ENCODE measurements around the gene EDA. TPM values are rescaled to one million over a fixed set of nuclear protein-coding genes. Genes with fewer than 3 reads are reported as not detected.
A peak's percentile ranks its signal among the peaks of the same experiment; 100 is the strongest.

EDA gene
- total and polyA plus RNA-seq, 12 donors, result 2.3 to 9.4 (median 5.2) TPM

- TF ChIP-seq CTCF (IDR thresholded peaks at IDR 0.05), result no peak
- intact Hi-C loops (cut with DNase I), result no loop called here
- peak in 1 of 8 donors; percentile 63 for ATAC-seq
Measured at GRCh38 chrX:69948276-69948797, 332.4 kb downstream of the EDA start.

DNA sequence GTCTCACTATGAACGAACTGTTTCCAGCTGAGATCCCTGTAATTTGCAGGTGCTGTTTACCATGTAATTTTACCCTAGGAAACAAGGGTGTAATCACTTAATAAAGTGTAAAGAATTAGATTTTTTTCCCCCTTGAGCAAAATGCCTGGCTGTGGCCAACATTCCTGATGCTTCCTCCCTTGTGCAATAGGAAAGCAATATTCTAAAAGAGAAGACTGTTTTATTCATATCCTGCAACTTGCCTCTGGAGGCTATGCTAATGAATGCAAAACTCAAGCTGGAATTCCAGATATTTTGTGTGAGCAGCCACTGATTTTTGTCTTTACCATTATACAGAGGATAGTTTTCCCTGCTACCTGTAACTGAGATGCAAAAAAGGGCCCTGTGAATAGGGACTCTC lies 335.8 kb downstream of the EDA start:
- Histone ChIP-seq H3K27me3 (no peaks in the 10 kb centered on the region), H3K4me3 (no peak overlapping the region), H3K36me3 (no peaks in the 10 kb centered on the region), H3K9me3 (no peaks in the 10 kb centered on the region), H3K27ac (no peak overlapping the region), H3K4me1 (no peaks in the 10 kb centered on the region)
- no peak for TF ChIP-seq CTCF (IDR thresholded peaks at IDR 0.05)
- ATAC-seq (no peak), DNase-seq (no peak)
- intact Hi-C loops (cut with DNase I), result no loop called here
- WGBS, 2 donors, result 77 to 82% methylated on average over 1 of the region's 1 CpG

More at GRCh38 chrX:69948276-69948797, 332.4 kb downstream of the EDA start:
- 42 to 47% methylated on average over 2 of the region's 2 CpGs for WGBS, 2 donors
- no peaks in the 10 kb centered on the region for H3K36me3 ChIP-seq
- no peak for DNase-seq
- H3K4me1 ChIP-seq, result no peaks in the 10 kb centered on the region
- H3K4me3 ChIP-seq, result no peak overlapping the region
- H3K27ac ChIP-seq, result no peak overlapping the region
- peaks cover 0 to 5% (median 0%) of the 10 kb centered on the region in 7 donors for H3K27me3 ChIP-seq
- H3K9me3 ChIP-seq, result peaks cover 0 to 5% (median 0%) of the 10 kb centered on the region in 11 donors

DNA sequence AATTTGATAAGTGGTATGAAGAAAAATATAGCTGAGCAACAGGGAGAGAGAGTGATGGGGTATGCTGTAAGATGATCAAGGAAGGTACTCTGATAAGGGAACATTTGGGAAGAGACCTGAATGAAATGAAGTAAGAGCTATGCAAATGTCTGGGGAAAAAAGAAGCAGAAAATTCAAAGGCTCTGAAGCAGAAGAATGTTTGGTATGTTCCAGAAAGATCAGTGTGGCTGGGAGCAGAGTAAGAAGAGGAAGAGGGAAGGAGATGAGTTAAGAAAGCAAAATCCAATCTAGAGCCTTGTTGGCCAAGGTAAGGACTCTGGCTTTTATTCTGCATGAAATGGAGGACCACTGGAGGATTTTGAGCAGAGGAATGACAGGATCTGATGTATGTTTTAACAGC lies 343.8 kb downstream of the EDA start:
- no peak overlapping the region for H3K27ac ChIP-seq
- DNase-seq (no peak), ATAC-seq (no peak)
- no peaks in the 10 kb centered on the region for H3K36me3 ChIP-seq
- H3K27me3 ChIP-seq, result no peaks in the 10 kb centered on the region
- H3K4me3 ChIP-seq, result no peak overlapping the region
- intact Hi-C loops (cut with DNase I), result no loop called here
- no peaks in the 10 kb centered on the region for H3K4me1 ChIP-seq
- no peak for TF ChIP-seq CTCF (IDR thresholded peaks at IDR 0.05)
- no peaks in the 10 kb centered on the region for H3K9me3 ChIP-seq

DNA sequence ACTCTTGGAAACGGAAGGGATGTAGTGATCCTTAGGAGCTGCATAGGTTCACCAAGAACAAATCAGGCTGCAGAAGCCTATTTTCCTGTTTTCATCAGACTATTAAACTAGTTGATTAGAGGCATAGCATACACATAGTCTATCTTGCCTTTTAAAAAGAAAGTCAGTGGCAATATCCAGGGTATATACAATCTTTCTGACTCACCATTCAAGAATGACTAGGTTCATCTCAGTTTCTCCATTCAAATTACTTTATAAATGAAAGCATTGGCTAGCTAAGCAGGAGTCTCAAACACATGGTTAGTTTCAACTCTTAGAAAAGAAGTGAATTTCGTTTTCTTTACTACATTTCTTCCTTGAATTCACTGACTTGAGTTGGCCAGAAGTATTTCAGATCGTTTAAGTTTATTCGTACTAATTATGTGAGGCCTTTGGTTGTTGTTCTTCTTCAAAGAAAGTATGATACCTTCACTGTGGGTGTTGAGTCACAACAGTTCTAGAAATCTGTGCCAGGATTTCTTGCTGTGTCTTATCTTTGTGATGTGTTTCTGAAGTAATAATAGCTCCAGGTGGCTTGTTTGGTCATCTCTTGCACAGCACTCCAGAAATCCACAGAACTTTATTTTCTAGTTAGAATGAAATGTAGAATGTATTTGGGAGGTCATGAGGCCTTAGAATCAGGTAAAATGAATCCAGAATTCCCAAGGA lies 345.6 kb downstream of the EDA start:
- no peak for ATAC-seq
- WGBS, 2 donors, result 74 to 84% methylated on average over 4 of the region's 4 CpGs
- Histone ChIP-seq H3K9me3 (no peaks in the 10 kb centered on the region), H3K27me3 (no peaks in the 10 kb centered on the region), H3K27ac (no peak overlapping the region), H3K4me1 (no peaks in the 10 kb centered on the region), H3K4me3 (no peak overlapping the region), H3K36me3 (no peaks in the 10 kb centered on the region)
- no peak for TF ChIP-seq CTCF (IDR thresholded peaks at IDR 0.05)
- DNase-seq, result no peak
- intact Hi-C loops (cut with DNase I), result no loop called here

Data from heart right ventricle (tissue), 16 donors.